Dendritic cell treated with granulocyte-macrophage colony-stimulating factor and Interleukin-4, amounts not matched to agents 40 ng/mL and 50 ng/mL, for 4 days (primary cell): ENCODE measurements around the gene ADPRHL1.

Experiments used
- H3K27ac Mint-ChIP-seq: one replicate; pipeline ENCODE4 v1.8.0; 2022; ENCODE audit warnings: mild to moderate bottlenecking, mixed read lengths
- H3K27me3 Mint-ChIP-seq: one replicate; pipeline ENCODE4 v1.8.0; 2022; ENCODE audit warnings: mild to moderate bottlenecking, mixed read lengths
- H3K36me3 Mint-ChIP-seq: one replicate; pipeline ENCODE4 v1.8.0; 2022; ENCODE audit warnings: low read depth, mixed read lengths
- H3K4me1 Mint-ChIP-seq: one replicate; pipeline ENCODE4 v1.8.0; 2022; ENCODE audit warnings: low read depth, mixed read lengths
- H3K4me3 Mint-ChIP-seq: one replicate; pipeline ENCODE4 v1.8.0; 2022; ENCODE audit warnings: mild to moderate bottlenecking, moderate library complexity, mixed read lengths
- H3K9me3 Mint-ChIP-seq: one replicate; pipeline ENCODE4 v1.8.0; 2022; ENCODE audit warnings: mixed read lengths
- intact Hi-C: fragments of 100-400 bp; cut with micrococcal nuclease; formaldehyde crosslinking; loops from one replicate; pipeline ENCODE4 v1.15.0; 2022

Gene ADPRHL1

DNA sequence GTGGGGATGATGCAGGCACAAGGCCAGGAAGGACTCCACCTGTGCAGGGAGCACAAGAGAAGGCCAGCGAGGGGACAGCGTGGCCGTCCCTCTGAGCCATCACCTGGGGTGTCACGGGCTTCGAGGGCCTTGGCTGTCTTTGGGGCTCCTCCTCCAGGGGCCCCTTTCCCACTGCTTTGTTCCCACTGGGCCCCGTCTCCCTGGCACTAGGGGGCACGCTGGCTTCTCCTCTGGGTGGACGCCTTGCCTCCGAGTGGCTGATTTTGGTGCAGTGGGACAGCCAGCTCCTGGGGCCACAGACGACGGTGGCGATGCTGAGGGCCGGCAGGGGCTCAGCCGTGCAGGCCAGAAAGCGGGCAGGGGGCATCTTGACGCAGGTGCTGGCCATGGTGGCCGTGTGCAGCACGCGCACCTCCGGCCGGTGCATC lies 46.2 kb downstream of the ADPRHL1 start:
- peaks cover 19% of the 10 kb centered on the region for H3K4me1 Mint-ChIP-seq
- peaks cover 18% of the 10 kb centered on the region for H3K27me3 Mint-ChIP-seq
- H3K27ac Mint-ChIP-seq = no peak overlapping the region
- peaks cover 4% of the 10 kb centered on the region for H3K9me3 Mint-ChIP-seq
- intact Hi-C loops = no loop called here
- no peak overlapping the region for H3K4me3 Mint-ChIP-seq
- H3K36me3 Mint-ChIP-seq = no peaks in the 10 kb centered on the region

DNA sequence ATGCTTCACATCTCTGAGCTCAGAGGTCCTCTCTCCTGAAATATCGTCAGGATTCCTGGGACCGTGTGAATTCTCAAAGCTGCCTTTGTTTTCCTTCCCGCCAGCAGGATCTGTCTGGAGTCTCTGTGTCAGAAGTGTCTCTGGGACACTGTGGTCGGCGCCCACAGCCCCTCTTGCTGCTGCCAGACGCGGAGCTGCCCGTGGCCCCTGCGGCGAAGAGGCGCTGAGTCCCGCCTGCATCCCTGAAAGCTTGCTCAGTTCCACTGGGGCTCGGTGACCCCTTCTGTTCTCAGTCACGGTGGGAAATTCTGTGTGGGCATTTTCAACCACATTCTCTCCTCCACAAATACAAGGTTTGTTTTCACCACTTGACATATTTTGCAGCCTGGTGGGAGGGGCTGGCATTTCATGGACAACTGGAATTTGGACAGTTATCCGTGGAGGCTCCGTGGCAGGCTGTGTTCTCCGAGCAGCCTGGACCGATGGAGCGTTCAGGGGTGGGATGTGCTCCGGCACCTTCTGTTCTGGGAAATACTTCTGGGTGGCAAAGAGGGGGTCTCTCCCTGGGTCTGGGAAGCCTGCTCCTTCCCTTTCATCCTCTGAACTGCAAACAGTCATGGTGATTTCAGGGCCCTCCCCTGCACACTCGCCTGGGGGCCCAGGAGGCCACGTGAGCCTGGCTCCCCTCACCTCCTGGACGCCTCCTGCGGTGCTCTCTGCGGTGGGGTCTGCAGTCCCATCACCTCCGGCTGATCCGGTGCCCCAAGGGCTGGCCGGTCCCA lies 46.8 kb downstream of the ADPRHL1 start:
- Mint-ChIP-seq H3K4me3 (no peak overlapping the region), H3K9me3 (no peaks in the 10 kb centered on the region), H3K36me3 (no peaks in the 10 kb centered on the region), H3K4me1 (peaks cover 13% of the 10 kb centered on the region), H3K27me3 (peaks cover 18% of the 10 kb centered on the region), H3K27ac (no peak overlapping the region)
- intact Hi-C loops = no loop called here

DNA sequence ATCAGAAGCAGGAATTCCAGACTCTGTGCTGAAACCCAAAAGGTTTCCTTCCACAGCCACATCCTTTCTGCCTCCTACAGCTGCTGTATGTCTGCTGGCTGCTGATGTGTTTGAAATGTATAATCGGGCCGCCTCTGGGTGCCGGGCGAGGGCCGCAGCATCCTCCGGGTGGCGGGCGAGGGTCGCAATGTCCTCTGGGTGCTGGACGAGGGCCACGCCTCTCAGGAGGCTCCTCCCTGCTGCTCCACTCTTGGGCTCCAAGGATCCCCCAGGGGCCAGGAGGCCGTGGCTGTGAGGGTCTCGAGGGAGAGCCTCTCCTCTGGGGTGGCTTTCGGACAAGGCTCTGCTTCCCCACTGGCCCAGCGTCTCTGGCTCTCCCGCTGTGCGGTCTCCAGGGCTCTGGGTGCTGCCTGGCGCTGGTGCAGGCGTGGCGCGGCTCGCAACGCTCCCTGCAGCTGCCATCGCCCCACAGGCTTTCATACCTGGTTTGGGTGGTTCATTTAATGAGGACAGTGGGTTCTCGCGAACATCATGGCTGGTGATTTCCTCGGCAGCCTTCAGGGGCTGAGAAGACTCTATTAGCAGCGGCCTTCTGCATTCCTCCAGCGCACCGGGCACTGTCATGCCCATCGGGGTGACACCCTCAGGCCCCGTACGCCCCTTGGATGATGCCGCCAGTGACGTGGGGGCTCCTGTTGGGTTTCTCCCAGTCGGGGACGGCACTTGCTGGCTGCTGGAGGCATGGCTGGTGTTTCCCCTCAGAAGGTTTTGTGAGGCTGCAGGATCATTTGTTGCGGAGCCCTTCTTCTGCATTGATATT lies 47.6 kb downstream of the ADPRHL1 start:
- Mint-ChIP-seq H3K27me3 (peaks cover 18% of the 10 kb centered on the region), H3K27ac (no peak overlapping the region), H3K36me3 (no peaks in the 10 kb centered on the region), H3K9me3 (no peaks in the 10 kb centered on the region), H3K4me3 (no peak overlapping the region), H3K4me1 (peaks cover 6% of the 10 kb centered on the region)
- intact Hi-C loops = no loop called here

DNA sequence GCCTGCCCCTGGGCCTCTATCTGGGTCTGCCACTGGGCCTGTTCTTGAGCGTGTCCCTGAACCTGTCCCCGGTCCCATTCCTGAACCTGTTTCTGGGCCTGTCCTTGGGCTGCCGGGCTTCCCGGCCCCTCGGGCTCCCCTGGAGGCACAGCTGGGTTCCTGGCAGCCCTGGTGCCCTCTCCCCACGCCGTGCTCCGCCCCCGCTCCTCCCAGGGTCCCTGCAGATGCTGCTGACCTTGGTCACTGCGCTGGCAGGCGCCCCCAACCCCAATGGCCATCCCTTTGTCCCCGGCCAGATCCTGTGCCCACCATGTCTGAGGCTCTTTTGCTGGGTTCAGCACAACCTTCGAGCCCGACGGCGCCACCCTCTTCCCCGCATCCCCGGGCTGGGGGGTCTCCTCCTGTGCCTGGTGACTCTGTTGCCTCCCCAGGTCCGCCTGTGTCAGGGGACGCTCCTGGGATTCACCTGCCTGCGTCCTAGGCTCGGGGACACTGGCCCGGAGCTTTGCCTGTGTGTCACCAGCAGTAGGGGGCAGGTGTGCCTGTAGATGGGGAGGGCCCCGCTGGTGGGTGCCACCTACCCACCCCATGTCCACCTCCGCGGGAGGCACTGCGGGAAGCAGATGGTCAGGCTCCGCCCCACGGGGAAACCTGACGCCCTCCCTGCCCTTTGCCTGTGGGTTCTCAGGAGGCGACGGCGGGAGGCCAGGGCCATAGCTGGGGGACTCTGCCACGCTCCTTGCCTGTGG lies 48.4 kb downstream of the ADPRHL1 start:
- peaks cover 18% of the 10 kb centered on the region for H3K27me3 Mint-ChIP-seq
- no peak overlapping the region for H3K4me3 Mint-ChIP-seq
- H3K27ac Mint-ChIP-seq = no peak overlapping the region
- no peaks in the 10 kb centered on the region for H3K36me3 Mint-ChIP-seq
- H3K4me1 Mint-ChIP-seq = peaks cover 6% of the 10 kb centered on the region
- no peaks in the 10 kb centered on the region for H3K9me3 Mint-ChIP-seq
- intact Hi-C loops = no loop called here

DNA sequence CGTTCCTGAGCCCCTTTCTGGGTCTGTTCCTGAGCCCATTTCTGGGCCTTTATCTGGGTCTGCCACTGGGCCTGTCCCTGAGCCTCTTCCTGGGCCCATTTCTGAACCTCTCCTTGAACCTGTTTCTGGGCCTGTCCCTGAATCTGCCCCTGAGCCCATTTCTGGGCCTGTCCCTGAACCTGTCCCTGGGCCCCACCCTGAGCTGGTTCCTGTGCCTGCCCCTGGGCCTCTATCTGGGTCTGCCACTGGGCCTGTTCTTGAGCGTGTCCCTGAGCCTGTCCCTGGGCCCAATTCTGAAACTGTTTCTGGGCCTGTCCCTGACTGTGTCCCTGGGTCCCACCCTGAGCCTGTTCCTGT lies 48.9 kb downstream of the ADPRHL1 start:
- no peaks in the 10 kb centered on the region for H3K36me3 Mint-ChIP-seq
- H3K4me1 Mint-ChIP-seq = peaks cover 3% of the 10 kb centered on the region
- H3K27ac Mint-ChIP-seq = no peak overlapping the region
- no peak overlapping the region for H3K4me3 Mint-ChIP-seq
- H3K27me3 Mint-ChIP-seq = peaks cover 16% of the 10 kb centered on the region
- intact Hi-C loops = no loop called here
- no peaks in the 10 kb centered on the region for H3K9me3 Mint-ChIP-seq

DNA sequence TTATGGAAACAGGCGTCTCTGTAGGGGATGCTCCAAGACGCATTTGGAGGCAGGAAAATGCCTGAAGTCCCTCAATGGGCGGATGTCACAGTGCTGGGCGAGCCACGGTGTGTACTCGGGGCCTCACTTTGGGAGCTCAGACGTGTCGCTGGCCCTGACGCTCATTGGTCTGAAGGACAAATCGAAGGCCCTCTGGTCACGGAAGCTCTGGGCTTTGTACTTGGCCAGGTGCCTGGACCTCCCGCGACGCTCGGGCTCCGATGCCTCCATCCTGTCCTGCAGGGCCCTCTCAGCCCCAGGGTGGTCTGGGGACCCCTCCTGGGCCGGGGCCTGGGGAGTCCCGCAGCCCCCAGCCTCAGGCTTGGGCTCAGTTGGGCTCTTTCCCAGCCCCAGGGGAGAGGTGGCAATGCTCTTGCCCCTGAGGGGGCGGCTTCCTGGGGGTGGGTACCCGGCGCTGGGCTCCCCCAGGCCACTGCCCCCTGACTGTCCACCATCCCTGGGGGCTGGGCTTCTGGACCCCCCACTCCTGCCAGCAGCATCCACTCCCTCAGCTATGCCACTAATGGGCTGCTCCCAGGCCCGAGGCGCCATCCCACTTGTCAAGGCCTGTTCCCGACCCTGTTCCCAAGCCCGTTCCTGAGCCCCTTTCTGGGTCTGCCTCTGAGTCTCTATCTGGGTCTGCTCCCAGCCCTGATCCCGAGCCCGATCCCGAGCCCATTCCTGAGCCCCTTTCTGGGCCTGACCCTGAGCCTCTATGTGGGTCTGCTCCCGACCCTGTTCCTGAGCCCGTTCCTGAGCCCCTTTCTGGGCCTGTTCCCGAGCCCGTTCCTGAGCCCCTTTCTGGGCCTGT lies 49.8 kb downstream of the ADPRHL1 start:
- no peak overlapping the region for H3K27ac Mint-ChIP-seq
- intact Hi-C loops = no loop called here

DNA sequence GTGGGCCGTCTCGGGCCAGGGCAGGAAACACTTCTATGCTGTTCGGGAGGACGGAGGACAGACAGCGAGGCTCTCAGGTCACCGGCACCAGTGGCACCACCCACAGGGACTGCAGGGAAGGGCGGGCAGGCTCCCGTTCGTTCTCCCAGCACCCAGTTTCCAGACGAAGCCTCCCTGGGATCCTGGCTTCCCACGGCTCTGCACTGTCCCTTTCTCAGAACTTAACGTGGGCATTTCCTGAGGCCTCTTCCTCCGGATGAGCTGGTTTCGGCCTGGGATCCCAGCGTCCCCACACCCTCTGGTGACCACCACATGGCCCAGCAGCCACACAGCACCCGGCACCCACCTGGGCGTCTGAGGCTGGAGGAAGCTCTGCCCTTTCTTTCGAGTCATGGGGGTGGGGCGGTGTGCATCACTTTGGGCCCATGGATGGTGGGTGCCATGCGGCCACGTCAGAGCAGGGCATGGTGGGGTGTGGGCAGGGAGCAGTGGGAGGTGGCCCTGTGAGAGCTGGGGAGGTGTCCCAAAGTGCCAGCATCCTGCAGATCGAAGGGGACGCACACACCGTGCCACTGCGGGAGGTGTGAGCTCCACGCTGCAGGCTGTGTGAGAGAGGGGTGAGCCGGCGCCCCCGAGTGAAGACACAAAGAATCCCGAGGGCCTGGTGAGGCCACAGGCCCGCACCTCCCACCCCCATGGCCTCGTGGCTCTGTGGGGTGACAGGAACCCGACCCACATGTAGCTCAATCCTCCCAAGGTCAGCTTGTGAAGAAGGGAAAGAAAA lies 50.6 kb downstream of the ADPRHL1 start:
- intact Hi-C loops = no loop called here
- no peak overlapping the region for H3K4me3 Mint-ChIP-seq
- peaks cover 6% of the 10 kb centered on the region for H3K27me3 Mint-ChIP-seq
- H3K4me1 Mint-ChIP-seq = no peaks in the 10 kb centered on the region
- no peaks in the 10 kb centered on the region for H3K36me3 Mint-ChIP-seq
- no peak overlapping the region for H3K27ac Mint-ChIP-seq
- H3K9me3 Mint-ChIP-seq = no peaks in the 10 kb centered on the region

More for the DNA sequence above, 49.8 kb downstream of the ADPRHL1 start:
- Mint-ChIP-seq H3K4me3 (no peak overlapping the region), H3K36me3 (no peaks in the 10 kb centered on the region), H3K9me3 (no peaks in the 10 kb centered on the region), H3K27me3 (peaks cover 7% of the 10 kb centered on the region), H3K4me1 (no peaks in the 10 kb centered on the region)

DNA sequence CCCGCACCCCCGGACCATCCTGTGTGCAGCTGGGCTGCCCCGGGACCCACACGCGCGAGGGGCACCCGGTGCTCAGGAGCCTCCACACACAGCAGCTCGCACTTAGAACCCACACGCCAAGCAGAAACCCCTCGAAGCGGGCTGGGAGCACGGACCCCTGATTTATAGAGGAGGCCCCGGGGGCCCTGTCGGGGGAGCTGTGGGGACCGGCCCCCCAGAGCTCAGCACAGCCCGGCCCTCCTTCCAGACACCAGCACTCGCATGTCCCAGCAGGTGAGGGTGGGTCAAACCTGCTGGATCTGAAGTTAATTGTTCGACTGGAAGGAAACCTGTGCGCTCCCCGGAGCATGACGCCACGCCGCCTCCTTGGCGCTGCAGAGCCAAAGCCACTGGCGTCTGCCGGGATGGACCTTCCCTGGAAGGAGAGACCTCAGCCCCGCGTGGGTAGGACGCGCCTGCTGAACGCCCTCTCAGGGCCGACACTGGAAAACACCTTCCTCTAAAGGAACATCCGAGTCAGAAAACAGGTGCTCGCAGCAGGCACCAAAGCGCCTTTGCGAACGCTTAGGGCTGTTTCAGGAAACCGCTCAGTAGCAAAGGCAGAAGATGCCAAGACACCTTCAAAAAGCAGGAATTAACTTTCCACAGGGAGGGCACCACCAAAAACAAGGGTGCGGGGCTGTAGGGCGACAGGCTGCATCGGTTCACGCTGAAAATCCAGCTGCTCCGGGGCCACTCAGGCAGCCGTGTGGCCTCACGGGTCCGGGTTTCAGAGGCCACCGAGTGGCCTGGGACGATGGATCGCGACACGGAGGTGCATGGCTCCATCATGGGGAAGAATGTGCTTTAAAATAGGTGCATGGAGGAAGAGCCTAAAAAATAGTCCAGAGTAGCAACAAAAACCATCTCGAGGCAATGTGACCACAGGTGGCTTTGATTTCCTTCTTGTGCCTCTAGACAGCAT lies 51.6 kb downstream of the ADPRHL1 start:
- Mint-ChIP-seq H3K27ac (no peak overlapping the region), H3K4me3 (no peak overlapping the region)

DNA sequence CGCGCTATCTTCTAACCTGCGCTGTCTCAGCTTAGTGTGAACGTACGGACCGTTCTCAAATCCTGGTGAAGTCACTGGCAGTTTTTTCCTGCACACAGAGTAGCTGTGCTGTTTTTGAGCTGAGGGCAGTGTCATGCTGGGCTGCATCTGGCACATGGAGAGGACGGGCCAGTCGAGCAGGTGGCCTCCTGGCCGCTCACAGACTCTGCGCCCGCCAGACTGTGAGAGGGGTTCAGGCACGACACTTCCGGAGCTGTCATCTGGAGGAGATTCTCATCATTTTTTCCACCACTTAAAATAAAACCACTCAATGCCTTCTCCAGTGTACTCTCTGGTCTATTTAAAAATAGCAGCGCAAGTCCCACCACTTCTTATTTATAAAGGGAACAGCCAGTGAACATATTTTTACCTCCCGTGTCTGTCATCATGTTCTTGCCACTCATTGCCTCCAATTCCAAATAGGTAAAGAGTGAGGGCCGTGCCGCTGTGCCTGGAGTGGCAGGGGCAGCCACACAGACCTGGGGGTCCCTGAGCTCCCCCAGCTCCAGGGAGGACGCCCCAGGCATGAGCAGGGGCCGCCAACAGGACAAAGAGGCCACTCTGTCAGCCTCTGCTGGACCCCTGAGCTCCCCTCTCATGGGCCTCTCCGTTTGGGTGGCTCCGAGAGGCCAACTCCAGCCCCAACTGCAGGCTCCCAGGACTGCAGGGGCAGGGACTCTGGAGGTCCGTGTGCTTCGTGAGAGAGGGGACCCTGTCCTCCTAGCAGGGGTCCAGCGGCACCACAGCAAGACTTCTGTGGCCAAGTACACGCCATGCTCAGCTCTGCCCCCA lies 52.5 kb downstream of the ADPRHL1 start:
- intact Hi-C loops = no loop called here
- no peak overlapping the region for H3K27ac Mint-ChIP-seq
- peaks cover 2% of the 10 kb centered on the region for H3K27me3 Mint-ChIP-seq
- no peaks in the 10 kb centered on the region for H3K9me3 Mint-ChIP-seq
- H3K36me3 Mint-ChIP-seq = no peaks in the 10 kb centered on the region
- H3K4me1 Mint-ChIP-seq = no peaks in the 10 kb centered on the region
- no peak overlapping the region for H3K4me3 Mint-ChIP-seq

More for the DNA sequence above, 51.6 kb downstream of the ADPRHL1 start:
- no peaks in the 10 kb centered on the region for H3K27me3 Mint-ChIP-seq
- intact Hi-C loops = no loop called here
- no peaks in the 10 kb centered on the region for H3K4me1 Mint-ChIP-seq
- no peaks in the 10 kb centered on the region for H3K9me3 Mint-ChIP-seq
- no peaks in the 10 kb centered on the region for H3K36me3 Mint-ChIP-seq

DNA sequence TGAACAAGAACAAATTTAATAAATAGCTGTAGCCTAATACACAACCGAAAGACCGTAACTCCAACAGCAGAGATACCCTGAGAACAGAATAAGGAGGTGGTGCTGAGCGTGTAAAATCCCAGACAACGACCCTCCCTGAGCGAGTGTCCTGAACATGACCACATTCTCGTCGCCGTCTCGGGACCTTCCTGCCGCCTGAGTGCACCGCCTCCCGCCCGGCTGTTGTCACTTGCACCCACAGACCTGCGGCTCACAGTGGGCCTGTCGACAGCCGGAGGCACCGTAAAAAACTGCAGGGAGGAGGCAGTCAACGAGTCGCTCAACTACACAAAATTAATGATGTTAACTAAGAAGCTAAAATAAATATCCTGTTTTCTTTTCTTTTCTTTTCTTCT lies 53.5 kb downstream of the ADPRHL1 start:
- Mint-ChIP-seq H3K36me3 (no peaks in the 10 kb centered on the region), H3K4me3 (no peak overlapping the region), H3K9me3 (no peaks in the 10 kb centered on the region), H3K27me3 (peaks cover 7% of the 10 kb centered on the region), H3K27ac (no peak overlapping the region), H3K4me1 (no peaks in the 10 kb centered on the region)
- intact Hi-C loops = no loop called here

DNA sequence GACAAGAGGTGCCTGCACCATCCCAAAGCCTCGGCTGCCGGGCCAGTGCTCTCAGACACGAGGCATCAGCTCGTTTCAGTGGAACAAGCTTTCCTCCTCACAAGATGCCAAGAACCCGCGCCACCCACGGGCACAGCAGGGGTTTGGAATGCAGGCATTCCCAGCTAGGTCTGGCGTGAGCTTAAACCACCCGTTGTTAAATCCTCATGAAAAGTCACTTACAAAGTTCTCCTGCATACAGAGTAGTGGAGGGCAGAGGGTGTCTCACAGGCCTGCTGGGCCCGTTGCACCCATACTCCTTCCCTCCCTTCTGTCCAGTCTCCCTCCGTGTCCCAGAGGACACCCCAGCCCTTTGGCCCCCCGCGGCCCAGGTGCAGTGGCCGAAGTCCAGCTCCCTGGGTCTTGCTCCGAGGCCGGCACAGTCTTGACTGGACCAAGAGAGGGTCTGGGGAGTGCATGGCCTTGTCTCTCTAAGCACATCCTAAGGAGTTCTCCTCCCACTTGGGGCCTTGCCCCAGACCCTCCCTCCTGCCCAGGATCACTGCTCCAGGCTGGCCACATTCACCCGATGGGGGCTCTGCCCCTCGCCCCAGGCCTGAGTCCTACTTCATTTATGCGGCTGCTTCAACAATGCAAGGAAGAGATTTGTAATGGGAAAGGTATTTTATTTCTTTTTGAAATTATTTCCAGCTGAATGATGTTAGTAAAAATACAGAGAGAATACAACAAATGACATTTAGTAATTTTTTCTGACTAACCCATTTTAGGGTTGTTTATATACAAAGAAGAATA lies 54.1 kb downstream of the ADPRHL1 start:
- no peak overlapping the region for H3K27ac Mint-ChIP-seq
- no peaks in the 10 kb centered on the region for H3K9me3 Mint-ChIP-seq
- no peak overlapping the region for H3K4me3 Mint-ChIP-seq
- no peaks in the 10 kb centered on the region for H3K4me1 Mint-ChIP-seq
- intact Hi-C loops = no loop called here
- no peaks in the 10 kb centered on the region for H3K36me3 Mint-ChIP-seq
- peaks cover 10% of the 10 kb centered on the region for H3K27me3 Mint-ChIP-seq
